ENCODE data around the gene DPYD.

DPYD gene

GRCh38 chr1:97837161-97837560 lies 83.7 kb downstream of the DPYD start:
- no peak for TF ChIP-seq CTCF (conservative IDR thresholded peaks at IDR 0.05)
- H3K27ac ChIP-seq: no peak overlapping the region

GRCh38 chr1:97834899-97835298 lies 85.9 kb downstream of the DPYD start:
- TF ChIP-seq CTCF (conservative IDR thresholded peaks at IDR 0.05): no peak
- H3K27ac ChIP-seq: no peak overlapping the region

GRCh38 chr1:97833881-97834280 lies 87.0 kb downstream of the DPYD start:
- H3K27ac ChIP-seq: no peak overlapping the region
- no peak for TF ChIP-seq CTCF (conservative IDR thresholded peaks at IDR 0.05)

GRCh38 chr1:97832481-97832880 lies 88.4 kb downstream of the DPYD start:
- no peak for TF ChIP-seq CTCF (conservative IDR thresholded peaks at IDR 0.05)
- no peak overlapping the region for H3K27ac ChIP-seq

GRCh38 chr1:97827887-97828286 lies 92.9 kb downstream of the DPYD start:
- no peak for TF ChIP-seq CTCF (conservative IDR thresholded peaks at IDR 0.05)
- no peak overlapping the region for H3K27ac ChIP-seq

GRCh38 chr1:97826820-97827219 lies 94.0 kb downstream of the DPYD start:
- H3K27ac ChIP-seq: no peak overlapping the region
- TF ChIP-seq CTCF (conservative IDR thresholded peaks at IDR 0.05): no peak

GRCh38 chr1:97824624-97825023 lies 96.2 kb downstream of the DPYD start:
- H3K27ac ChIP-seq: no peak overlapping the region
- TF ChIP-seq CTCF (conservative IDR thresholded peaks at IDR 0.05): no peak

GRCh38 chr1:97824200-97824599 lies 96.6 kb downstream of the DPYD start:
- no peak for TF ChIP-seq CTCF (conservative IDR thresholded peaks at IDR 0.05)
- no peak overlapping the region for H3K27ac ChIP-seq

All from VCaP (cell line).